Osteoblast (primary cell): Measurements from ENCODE around the gene GABRB3. TPM values are rescaled to one million over a fixed set of nuclear protein-coding genes. Genes with fewer than 3 reads are reported as not detected.

Experiments
- DNase-seq: peaks from one replicate; pipeline ENCODE4 v3.0.0; 2011; ENCODE audit warnings: low spot score, mixed read lengths; ENCODE audit not compliant: insufficient read length; ENCODE audit errors: missing footprints
- H2AFZ ChIP-seq: 2 replicates; pipeline ENCODE4 v1.6.0; 2011; ENCODE audit warnings: mild to moderate bottlenecking, low read length
- H3K27ac ChIP-seq: 2 replicates; pipeline ENCODE4 v1.5.1; 2011; ENCODE audit warnings: mild to moderate bottlenecking, low read depth, low read length, moderate library complexity
- H3K27me3 ChIP-seq: 2 replicates; pipeline ENCODE4 v1.6.0; 2012; ENCODE audit warnings: mild to moderate bottlenecking, control low read depth, inconsistent platforms, low read length, moderate library complexity; ENCODE audit not compliant: insufficient read depth
- H3K36me3 ChIP-seq: 2 replicates; pipeline ENCODE4 v1.5.1; 2011; ENCODE audit warnings: mild to moderate bottlenecking, low read length, control low read depth, moderate library complexity; ENCODE audit not compliant: insufficient read depth
- H3K4me1 ChIP-seq: 2 replicates; pipeline ENCODE4 v1.5.1; 2011; ENCODE audit warnings: mild to moderate bottlenecking, low read length, control low read depth, moderate library complexity; ENCODE audit not compliant: insufficient read depth
- H3K4me2 ChIP-seq: 2 replicates; pipeline ENCODE4 v1.6.0; 2011; ENCODE audit warnings: mild to moderate bottlenecking, low read length; ENCODE audit not compliant: insufficient read depth
- H3K4me3 ChIP-seq: fragments of 200-600 bp; sonication (generic); 3 replicates; pipeline ENCODE4 v1.5.1; 2012; ENCODE audit warnings: mild to moderate bottlenecking, low read length, inconsistent platforms; ENCODE audit not compliant: insufficient read depth
- H3K79me2 ChIP-seq: 2 replicates; pipeline ENCODE4 v1.6.0; 2012; ENCODE audit warnings: mild to moderate bottlenecking, low read length, control low read depth, inconsistent platforms; ENCODE audit not compliant: insufficient read depth
- H3K9me3 ChIP-seq: 2 replicates; pipeline ENCODE4 v1.5.1; 2011; ENCODE audit warnings: low read depth, low read length, control low read depth
- H4K20me1 ChIP-seq: 2 replicates; pipeline ENCODE4 v1.6.0; 2012; ENCODE audit warnings: mild to moderate bottlenecking, low read length, control low read depth; ENCODE audit not compliant: insufficient read depth
- CTCF ChIP-seq: IDR thresholded peaks from 2 replicates; pipeline ENCODE4 v1.5.1; 2011; ENCODE audit warnings: mild to moderate bottlenecking, low read depth, low read length, moderate library complexity; ENCODE audit errors: extremely low read depth
- total RNA-seq: library from RNA; depleted of rRNA; stranded (reverse); fragments of >200 nt; gene quantifications from 2 replicates; pipeline ENCODE4 v1.2.3, GENCODE V29; 2012

GABRB3 gene
- total RNA-seq, 1 donor: under 0.01 TPM

DNA sequence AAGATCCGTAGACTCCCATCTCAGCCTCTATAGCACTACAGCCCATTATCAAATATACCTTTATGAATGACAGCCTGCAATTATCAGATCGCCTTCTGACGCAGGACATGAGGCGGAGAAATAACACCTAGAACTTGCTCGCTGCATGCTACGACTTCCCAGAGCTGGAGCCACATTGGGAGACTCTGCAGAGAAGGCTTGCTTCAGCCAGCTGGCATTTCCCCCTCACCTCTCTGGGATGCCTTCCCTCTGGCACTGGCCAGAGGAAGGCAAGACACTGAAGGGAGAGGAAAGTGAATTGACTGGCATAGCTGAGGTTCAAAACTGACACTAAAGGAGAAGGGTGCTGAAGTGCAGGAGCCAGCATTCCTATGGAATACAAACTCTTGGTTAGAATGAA, 131.7 kb downstream of the GABRB3 start:
- Histone ChIP-seq H3K27me3 (no peaks in the 10 kb centered on the region), H3K4me2 (no peak overlapping the region), H4K20me1 (no peaks in the 10 kb centered on the region), H3K4me3 (no peak overlapping the region), H3K27ac (no peak overlapping the region), H3K4me1 (no peaks in the 10 kb centered on the region), H3K79me2 (no peaks in the 10 kb centered on the region), H3K9me3 (no peaks in the 10 kb centered on the region), H2AFZ (no peak overlapping the region), H3K36me3 (no peaks in the 10 kb centered on the region)
- DNase-seq: no peak
- TF ChIP-seq CTCF: no peak

DNA sequence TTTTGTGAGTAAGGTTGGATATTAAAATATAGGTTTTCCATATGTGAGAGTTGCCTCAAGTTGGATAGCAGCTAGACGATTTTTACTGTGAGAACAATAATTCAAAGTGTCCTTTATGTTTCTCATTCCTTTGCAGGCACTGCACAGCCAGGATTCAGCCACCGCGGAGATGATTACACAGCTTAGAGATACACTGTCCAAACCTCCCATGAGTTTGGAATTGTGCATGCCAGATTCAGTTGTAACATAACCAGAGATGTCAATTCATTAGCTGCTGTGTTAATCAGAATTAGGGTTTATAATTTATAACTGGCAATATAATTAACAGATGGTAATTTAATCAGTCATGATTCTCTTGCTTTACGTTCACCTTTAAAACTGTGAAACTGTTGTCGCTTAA, 132.3 kb downstream of the GABRB3 start:
- Histone ChIP-seq H4K20me1 (no peaks in the 10 kb centered on the region), H3K4me2 (no peak overlapping the region), H3K27me3 (no peaks in the 10 kb centered on the region), H3K36me3 (no peaks in the 10 kb centered on the region), H3K79me2 (no peaks in the 10 kb centered on the region), H3K27ac (no peak overlapping the region), H3K4me3 (no peak overlapping the region), H3K9me3 (no peaks in the 10 kb centered on the region), H2AFZ (no peak overlapping the region), H3K4me1 (no peaks in the 10 kb centered on the region)
- no peak for TF ChIP-seq CTCF
- no peak for DNase-seq

DNA sequence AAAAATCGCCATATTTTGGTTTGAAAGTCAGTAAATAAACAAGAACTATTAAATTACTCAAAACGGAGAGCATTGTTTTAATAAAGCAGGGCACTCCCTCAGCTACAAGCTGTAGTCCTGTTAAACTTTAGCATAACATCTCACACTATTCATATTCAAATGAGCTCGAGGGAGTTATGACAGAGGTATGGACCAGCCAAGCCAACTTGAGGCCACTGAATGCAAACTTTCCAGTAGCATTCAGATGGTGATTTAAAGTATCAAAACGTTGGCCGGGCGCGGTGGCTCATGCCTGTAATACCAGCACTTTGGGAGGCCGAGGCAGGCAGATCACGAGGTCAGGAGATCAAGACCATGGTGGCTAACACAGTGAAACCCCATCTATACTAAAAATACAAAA, 132.9 kb downstream of the GABRB3 start:
- Histone ChIP-seq H3K4me1 (no peaks in the 10 kb centered on the region), H2AFZ (no peak overlapping the region), H3K79me2 (no peaks in the 10 kb centered on the region), H3K27me3 (no peaks in the 10 kb centered on the region), H3K9me3 (no peaks in the 10 kb centered on the region), H4K20me1 (no peaks in the 10 kb centered on the region), H3K4me3 (no peak overlapping the region), H3K4me2 (no peak overlapping the region), H3K36me3 (no peaks in the 10 kb centered on the region), H3K27ac (no peak overlapping the region)
- TF ChIP-seq CTCF: no peak
- DNase-seq: no peak

DNA sequence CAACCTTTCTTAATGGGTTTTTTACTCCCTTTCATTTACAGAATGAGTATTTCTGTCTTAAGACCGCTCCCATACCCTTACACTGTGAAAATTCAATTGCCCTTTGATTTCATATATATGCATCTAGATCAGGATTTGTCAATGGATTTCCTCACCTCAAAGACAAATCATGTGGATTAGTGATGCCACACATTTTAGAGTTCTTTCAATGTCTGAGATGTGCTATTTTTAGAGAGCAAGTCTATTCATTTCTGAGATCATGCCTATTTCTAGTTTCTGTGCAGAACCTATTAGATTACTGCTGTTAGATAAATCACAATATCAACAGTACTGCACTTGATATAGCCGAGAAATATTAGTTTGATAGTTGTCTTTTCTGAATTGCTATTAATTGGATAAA, 137.3 kb downstream of the GABRB3 start:
- Histone ChIP-seq H3K4me2 (no peak overlapping the region), H2AFZ (no peak overlapping the region), H4K20me1 (no peaks in the 10 kb centered on the region), H3K79me2 (no peaks in the 10 kb centered on the region), H3K27me3 (no peaks in the 10 kb centered on the region), H3K27ac (no peak overlapping the region), H3K4me1 (no peaks in the 10 kb centered on the region), H3K4me3 (no peak overlapping the region), H3K36me3 (no peaks in the 10 kb centered on the region), H3K9me3 (no peaks in the 10 kb centered on the region)
- TF ChIP-seq CTCF: no peak
- DNase-seq: no peak
